Effector memory CD4-positive, alpha-beta T cell (primary cell): Measurements from ENCODE around the gene DNPEP.
A peak's percentile ranks its signal among the peaks of the same experiment; 100 is the strongest.
"Not testable (repeated sequence)": the region's sequence is repeated elsewhere in the genome, so short reads cannot be mapped to it uniquely, and the experiment has no call there.

Source experiments
- DNase-seq, 3 donors: peaks; one replicate each; pipeline ENCODE4 v3.0.0-alpha.2; 2020
- H3K27ac ChIP-seq: 2 replicates; pipeline ENCODE4 v1.7.0; 2013; ENCODE audit warnings: mild to moderate bottlenecking, low read length, moderate library complexity; ENCODE audit not compliant: insufficient read depth, poor library complexity, severe bottlenecking
- H3K27me3 ChIP-seq: replicated peaks from 2 replicates; pipeline ENCODE4 v1.7.0; 2013; ENCODE audit warnings: mild to moderate bottlenecking, low read length; ENCODE audit not compliant: insufficient read depth, control insufficient read depth, poor library complexity, severe bottlenecking
- H3K36me3 ChIP-seq: 2 replicates; pipeline ENCODE4 v1.7.0; 2013; ENCODE audit warnings: mild to moderate bottlenecking, low read length, moderate library complexity; ENCODE audit not compliant: control insufficient read depth, insufficient read depth
- H3K4me1 ChIP-seq: 2 replicates; pipeline ENCODE4 v1.7.0; 2013; ENCODE audit warnings: low read length, mild to moderate bottlenecking; ENCODE audit not compliant: control insufficient read depth, insufficient read depth, poor library complexity, severe bottlenecking
- H3K4me3 ChIP-seq: 2 replicates; pipeline ENCODE4 v1.7.0; 2013; ENCODE audit warnings: low read length, low read depth, mild to moderate bottlenecking; ENCODE audit not compliant: insufficient read depth, poor library complexity, severe bottlenecking
- H3K9me3 ChIP-seq: 2 replicates; pipeline ENCODE4 v1.7.0; 2013; ENCODE audit warnings: mild to moderate bottlenecking, low read length, moderate library complexity; ENCODE audit not compliant: control insufficient read depth

The DNPEP gene

DNA sequence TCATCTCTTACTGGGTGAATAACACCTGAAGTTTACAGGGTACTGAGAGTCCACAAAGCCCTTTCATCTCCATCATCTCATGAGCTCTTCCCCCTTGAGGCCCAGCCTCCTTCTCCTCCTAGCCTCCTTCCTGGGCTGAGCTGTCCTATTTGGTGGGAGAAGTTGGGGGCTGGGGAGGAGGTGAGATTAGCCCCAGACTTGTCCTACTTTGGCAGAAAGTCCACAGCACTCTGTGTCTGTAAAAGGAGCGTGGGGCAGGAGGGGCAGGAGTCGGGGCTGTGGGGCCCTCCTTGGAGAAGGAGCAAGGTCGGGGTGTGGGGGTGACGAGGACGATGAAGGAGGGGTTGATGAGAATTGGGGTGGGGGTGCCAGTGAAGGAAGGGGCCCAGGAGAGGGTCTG is 20.5 kb upstream of the DNPEP start:
- Histone ChIP-seq H3K4me1 (peaks cover under 1% of the 10 kb centered on the region), H3K27me3 (no peaks in the 10 kb centered on the region), H3K4me3 (no peak overlapping the region), H3K9me3 (no peaks in the 10 kb centered on the region), H3K36me3 (no peaks in the 10 kb centered on the region), H3K27ac (no peak overlapping the region)
- DNase-seq = no peak

DNA sequence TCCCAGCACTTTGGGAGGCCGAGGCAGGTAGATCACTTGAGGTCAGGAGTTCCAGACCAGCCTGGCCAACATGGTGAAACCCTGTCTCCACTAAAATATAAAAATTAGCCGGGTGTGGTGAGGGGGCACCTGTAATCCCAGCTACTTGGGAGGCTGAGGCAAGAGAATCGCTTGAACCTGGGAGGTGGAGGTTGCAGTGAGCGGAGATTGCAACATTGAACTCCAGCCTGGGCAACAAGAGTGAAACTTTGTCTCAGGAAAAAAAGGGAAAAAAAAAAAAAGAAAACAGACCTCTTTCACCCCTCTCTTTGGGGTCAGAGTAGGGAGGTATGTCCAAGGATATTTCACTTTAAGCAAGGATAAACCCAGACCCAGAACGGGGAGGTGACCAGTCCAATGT is 19.6 kb upstream of the DNPEP start:
- H3K27ac ChIP-seq, H3K4me3 ChIP-seq, H3K4me1 ChIP-seq, H3K27me3 ChIP-seq, DNase-seq, H3K9me3 ChIP-seq, H3K36me3 ChIP-seq: not testable (repeated sequence)

DNA sequence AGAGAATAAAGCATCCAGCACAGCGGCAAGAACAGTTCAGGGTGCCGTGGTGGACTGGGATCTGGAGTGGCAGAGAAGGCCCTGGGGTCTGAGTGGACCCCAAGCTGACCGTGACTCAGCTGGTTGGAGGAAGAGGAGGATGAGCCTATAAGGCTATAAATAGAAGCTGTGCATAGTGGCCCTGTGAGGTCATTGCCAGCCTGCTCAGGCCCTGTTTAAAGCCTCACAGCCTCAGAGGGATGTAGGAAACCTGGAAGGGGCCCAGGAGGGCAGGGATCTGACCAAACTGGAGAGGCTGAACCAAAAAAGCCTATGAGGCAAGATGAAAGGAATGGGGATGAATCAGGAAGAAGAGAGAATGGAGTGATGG is 19.1 kb upstream of the DNPEP start:
- peaks cover 5% of the 10 kb centered on the region for H3K4me1 ChIP-seq
- no peaks in the 10 kb centered on the region for H3K9me3 ChIP-seq
- no peak overlapping the region for H3K4me3 ChIP-seq
- DNase-seq = no peak
- H3K36me3 ChIP-seq = no peaks in the 10 kb centered on the region
- H3K27ac ChIP-seq = no peak overlapping the region
- no peaks in the 10 kb centered on the region for H3K27me3 ChIP-seq

DNA sequence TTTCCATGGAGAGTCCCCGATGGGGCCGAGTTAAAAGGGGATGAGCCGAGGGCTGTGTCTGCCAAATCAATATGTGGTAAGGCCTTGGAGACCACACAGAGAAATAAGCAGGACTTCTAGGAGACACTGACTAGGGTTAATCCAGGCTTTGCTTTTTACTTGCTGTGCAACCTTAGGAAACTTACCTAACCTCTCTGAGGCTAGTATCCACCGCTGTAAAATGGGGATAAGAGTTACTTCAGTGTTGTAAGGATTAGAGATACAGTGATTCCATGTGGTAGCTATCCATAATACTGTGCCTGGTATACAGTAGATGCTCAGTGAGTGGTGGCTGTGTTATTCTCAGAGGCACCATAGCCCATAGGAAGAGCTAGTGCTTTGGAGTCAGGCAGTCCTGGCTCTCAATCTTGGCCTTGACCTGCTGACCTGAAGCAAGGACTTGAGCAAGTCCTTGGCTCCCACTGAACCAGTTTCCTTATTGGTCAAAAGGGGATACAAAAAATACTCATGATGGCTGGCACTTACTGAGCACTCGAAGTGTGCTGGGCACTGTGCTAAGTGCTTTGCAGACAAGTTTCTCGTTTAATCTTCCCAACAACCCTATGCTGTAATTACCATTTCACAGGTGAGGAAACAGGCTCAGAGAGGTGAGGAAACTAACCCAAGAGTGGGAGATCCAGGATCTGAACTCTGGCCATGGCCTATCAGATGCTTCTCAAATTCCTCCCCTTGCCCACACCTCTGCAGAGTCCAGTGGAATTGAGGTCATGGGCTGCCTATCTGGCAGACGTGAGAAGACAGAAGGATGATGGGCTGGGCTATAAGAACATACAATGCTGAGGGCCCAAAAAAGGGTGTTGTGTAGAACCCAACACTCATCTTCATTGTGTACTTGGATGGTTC is 18.5 kb upstream of the DNPEP start:
- H3K9me3 ChIP-seq = no peaks in the 10 kb centered on the region
- H3K27ac ChIP-seq = no peak overlapping the region
- H3K4me1 ChIP-seq = peaks cover 5% of the 10 kb centered on the region
- no peak overlapping the region for H3K4me3 ChIP-seq
- DNase-seq = no peak
- no peaks in the 10 kb centered on the region for H3K36me3 ChIP-seq
- H3K27me3 ChIP-seq = no peaks in the 10 kb centered on the region

DNA sequence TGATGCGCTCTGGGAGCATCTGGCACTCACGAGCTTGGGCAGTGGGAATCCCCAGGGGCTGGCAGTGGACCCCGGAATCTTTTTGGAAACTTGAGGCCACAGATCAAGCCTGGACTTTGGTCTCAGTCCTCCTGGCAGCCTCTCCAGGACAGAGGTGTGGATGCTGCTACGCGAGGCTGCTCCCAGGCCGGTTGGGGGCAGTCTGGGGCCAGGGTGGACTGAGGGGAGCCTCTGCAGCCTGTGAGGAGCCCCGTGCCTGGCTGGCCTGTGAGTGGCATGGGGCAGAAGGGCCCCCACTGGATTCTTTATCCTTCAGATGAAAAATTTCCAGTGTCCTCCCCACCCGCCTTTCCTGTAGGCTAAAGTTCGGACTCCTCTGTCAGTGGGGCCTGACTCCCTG is 17.7 kb upstream of the DNPEP start:
- H3K4me3 ChIP-seq = no peak overlapping the region
- H3K9me3 ChIP-seq = no peaks in the 10 kb centered on the region
- H3K27me3 ChIP-seq = no peaks in the 10 kb centered on the region
- H3K27ac ChIP-seq = no peak overlapping the region
- no peak for DNase-seq
- no peaks in the 10 kb centered on the region for H3K36me3 ChIP-seq
- peaks cover 5% of the 10 kb centered on the region for H3K4me1 ChIP-seq

DNA sequence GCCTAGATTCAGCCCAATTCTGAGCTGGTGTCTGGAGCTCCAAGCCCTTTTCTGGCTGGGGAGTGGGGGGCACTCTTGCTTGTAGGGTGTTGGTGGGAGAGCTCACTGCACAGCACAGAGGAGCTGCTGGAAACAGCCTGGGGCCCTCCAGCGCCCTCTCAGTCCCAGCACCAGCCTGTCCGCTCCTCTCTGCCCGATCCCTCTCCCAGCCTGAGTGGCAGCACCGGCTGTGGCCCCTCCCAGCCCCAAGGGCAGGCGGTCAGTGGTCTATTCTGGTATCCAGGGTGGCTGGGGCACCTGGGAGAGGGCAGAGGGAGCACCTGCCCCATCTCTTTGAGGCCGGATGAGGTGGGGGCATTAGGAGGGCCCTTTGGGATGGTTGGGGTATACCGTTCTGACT is 17.2 kb upstream of the DNPEP start:
- peaks cover 5% of the 10 kb centered on the region for H3K4me1 ChIP-seq
- no peaks in the 10 kb centered on the region for H3K27me3 ChIP-seq
- H3K4me3 ChIP-seq = no peak overlapping the region
- no peak overlapping the region for H3K27ac ChIP-seq
- no peaks in the 10 kb centered on the region for H3K36me3 ChIP-seq
- H3K9me3 ChIP-seq = no peaks in the 10 kb centered on the region
- DNase-seq = no peak

DNA sequence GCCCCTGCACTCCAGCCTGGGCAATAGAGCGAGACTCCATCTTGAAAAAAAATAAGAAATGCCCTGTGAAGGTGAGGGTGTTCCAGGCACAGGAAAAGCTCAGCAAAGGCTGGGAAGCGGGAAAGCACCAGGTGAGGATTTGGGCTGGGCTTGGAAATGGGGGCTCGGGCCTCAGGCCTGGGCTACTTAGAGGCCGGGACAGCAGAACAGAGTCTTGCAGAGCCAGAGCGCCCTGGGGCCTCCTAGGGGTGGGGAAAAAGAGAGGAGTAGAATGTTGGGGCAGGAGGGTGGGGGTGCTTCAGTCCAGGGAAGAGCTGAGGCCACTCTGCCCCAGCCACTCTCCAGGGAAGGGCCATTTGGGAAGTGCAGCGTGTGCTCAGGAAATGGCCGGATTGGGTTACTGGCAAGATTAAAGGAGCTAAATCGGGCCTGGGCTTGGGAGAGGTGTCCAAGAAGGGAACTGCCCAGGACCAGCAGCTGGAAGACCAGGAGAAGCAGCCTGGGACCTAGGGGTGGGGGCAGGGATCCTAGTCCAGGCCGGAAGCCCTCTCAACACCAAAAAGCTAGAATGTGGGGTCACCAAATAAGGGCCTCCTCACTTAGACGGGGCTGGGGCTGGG is 16.7 kb upstream of the DNPEP start:
- H3K27ac ChIP-seq = no peak overlapping the region
- H3K4me3 ChIP-seq = no peak overlapping the region
- no peaks in the 10 kb centered on the region for H3K9me3 ChIP-seq
- no peaks in the 10 kb centered on the region for H3K27me3 ChIP-seq
- no peaks in the 10 kb centered on the region for H3K36me3 ChIP-seq
- peaks cover 5% of the 10 kb centered on the region for H3K4me1 ChIP-seq
- no peak for DNase-seq

DNA sequence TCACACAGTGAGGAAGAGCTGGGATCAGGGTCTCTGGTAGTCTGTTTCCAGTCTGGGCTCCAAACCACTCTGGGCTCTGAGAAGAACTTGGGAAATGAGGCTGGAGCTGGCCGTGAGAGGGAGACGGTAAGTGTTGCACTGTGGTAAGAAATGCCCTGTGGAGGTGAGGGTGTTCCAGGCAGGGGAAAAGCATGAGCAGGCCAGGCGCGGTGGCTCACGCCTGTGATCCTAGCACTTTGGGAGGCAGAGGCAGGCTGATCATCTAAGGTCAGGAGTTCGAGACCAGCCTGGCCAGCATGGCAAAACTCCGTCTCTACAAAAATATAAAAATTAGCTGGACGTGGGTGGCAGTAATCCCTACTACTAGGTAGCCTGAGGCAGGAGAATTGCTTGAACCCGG is 16.1 kb upstream of the DNPEP start:
- no peaks in the 10 kb centered on the region for H3K36me3 ChIP-seq
- H3K4me3 ChIP-seq = no peak overlapping the region
- H3K4me1 ChIP-seq = peaks cover 5% of the 10 kb centered on the region
- no peak for DNase-seq
- H3K27ac ChIP-seq = no peak overlapping the region
- no peaks in the 10 kb centered on the region for H3K9me3 ChIP-seq
- H3K27me3 ChIP-seq = no peaks in the 10 kb centered on the region

DNA sequence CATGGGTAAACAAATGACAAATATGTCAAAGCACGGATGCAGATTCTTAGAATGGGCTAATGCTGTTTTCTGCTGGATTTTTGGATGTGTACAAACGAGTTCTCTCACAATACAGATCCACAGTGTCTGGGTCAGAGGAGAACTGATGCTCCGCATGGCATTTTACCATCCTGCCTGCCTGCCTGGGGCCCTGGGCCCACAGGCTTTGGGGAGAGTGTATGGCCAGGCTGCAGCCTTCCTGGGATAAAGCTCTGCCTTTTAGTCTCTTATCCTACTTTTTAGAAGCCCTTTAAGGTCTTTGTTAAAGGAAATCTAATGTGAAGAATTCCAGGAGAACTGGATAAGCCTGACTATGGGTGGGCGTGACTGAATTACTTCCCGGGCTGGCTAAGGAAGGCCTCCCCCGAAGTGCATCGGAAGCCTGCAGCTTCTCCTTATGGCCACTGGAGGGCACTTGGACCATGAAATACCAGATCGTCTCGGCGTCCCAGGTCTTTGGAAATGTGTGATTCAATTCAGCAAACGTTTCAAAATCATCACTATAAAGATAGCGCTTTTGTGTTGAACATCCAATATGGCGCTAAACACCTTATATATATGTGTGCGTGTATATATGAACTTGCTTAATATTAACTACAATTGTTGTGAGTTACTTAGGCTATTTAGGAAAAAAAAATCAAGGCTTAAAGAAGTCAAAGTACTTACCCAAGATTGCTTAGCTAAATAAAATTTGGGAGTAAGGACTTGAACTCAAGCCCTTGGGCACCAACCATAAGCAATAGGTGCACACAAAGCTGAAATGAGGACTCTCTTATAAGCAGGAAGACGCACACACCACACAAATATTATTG is 15.2 kb upstream of the DNPEP start:
- DNase-seq = peak; percentile 11 to 42 (median 27)

DNA sequence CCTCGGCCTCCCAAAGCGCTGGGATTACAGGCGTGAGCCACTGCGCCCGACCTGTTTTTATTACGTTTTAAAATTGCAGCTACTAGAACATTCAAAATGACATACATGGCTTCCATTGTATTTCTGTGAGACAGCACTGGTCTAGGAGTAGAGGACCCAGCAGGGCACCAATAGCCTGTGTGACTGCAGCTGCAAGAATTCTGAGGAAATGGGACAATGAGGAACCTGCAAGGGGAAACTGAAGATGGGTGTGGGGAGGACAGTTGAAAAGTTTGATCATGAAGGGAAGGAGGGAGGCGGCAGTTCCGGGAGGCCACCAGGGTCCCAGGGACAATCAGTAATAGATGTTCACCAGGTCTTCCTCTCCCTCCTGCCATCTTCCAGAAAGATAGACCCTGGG is 13.9 kb upstream of the DNPEP start:
- H3K27ac ChIP-seq = no peak overlapping the region
- no peaks in the 10 kb centered on the region for H3K9me3 ChIP-seq
- H3K27me3 ChIP-seq = no peaks in the 10 kb centered on the region
- H3K36me3 ChIP-seq = no peaks in the 10 kb centered on the region
- H3K4me1 ChIP-seq = peaks cover 12% of the 10 kb centered on the region
- DNase-seq = no peak
- no peak overlapping the region for H3K4me3 ChIP-seq

More for the DNA sequence above, 15.2 kb upstream of the DNPEP start:
- Histone ChIP-seq H3K9me3 (no peaks in the 10 kb centered on the region), H3K4me3 (no peak overlapping the region), H3K27ac (no peak overlapping the region), H3K27me3 (no peaks in the 10 kb centered on the region), H3K36me3 (no peaks in the 10 kb centered on the region), H3K4me1 (peaks cover 5% of the 10 kb centered on the region)
